Bronchial epithelial cell (primary cell): ENCODE data around the gene APOC3. TPM values are rescaled to one million over a fixed set of nuclear protein-coding genes. Genes with fewer than 3 reads are reported as not detected.

Experiments
- DNase-seq: peaks from one replicate; pipeline ENCODE4 v3.0.0-alpha.2; 2010; ENCODE audit warnings: low read depth
- FAIRE-seq: peaks from 2 replicates; lab custom pipeline; 2011; peaks lifted over from hg19 to GRCh38; lab: Jason Lieb, UNC
- H3K27me3 ChIP-seq: 2 replicates; pipeline ENCODE4 v1.5.1; 2011; ENCODE audit warnings: low read length; ENCODE audit not compliant: control insufficient read depth, insufficient read depth
- H3K36me3 ChIP-seq: 2 replicates; pipeline ENCODE4 v1.5.1; 2011; ENCODE audit warnings: low read length; ENCODE audit not compliant: control insufficient read depth, insufficient read depth
- H3K4me3 ChIP-seq: 2 replicates; pipeline ENCODE4 v1.5.1; 2011; ENCODE audit warnings: mild to moderate bottlenecking, low read depth, low read length, control low read depth
- total RNA-seq: library from RNA; depleted of rRNA; stranded (reverse); fragments of >200 nt; gene quantifications from 2 replicates; pipeline ENCODE4 v1.2.1, GENCODE V29; 2014
- TF ChIP-seq, protein P1 (sequence below): IDR thresholded peaks from 2 replicates; pipeline ENCODE4 v1.5.1; 2011; ENCODE audit warnings: mild to moderate bottlenecking, moderate library complexity, low read length, control low read depth, inconsistent platforms; ENCODE audit not compliant: insufficient read depth, severe bottlenecking

The APOC3 gene
- total RNA-seq, 1 donor from 2014 or later = not detected

DNA sequence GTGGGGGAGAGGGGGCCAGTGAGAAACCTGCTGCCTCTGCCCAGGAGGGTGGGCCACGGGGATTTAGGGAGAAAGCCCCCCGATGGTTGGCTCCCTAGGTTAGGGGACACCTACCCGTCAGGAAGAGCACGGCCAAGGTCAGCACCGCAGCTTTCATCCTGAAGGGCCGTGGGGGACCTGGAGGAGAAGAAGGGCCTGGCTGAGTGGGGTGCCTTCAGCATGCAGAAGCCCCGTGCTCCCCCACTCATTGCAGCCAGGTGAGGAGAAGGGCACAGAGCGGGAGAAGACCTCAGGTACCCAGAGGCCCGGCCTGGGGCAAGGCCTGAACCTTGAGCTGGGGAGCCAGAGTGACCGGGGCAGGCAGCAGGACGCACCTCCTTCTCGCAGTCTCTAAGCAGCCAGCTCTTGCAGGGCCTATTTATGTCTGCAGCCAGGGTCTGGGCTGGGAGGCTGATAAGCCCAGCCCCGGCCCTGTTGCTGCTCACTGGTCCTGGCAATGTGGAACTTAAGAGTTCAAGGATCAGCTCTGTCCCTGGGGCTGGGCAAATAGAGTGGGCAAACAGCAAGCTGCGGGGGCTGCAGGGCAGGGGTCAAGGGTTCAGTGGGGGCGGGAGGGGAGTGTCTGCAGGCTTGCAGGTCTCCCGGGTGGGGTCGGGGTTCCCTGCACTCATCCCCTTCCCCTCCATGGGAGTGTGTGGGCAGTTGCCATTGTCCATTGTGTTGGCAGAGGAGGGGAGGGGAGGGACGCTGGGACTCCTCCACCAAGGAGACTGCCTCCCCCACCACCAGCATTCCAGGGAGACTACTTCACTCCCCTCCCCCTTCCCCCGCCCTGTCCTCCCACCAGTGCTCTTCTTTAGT is 7.8 kb downstream of the APOC3 start, which contains the start of gene APOA1:
Gene APOA1 (minus strand): TSS at position 392 of the 861 bp plus-strand sequence. CDS start 235 bp downstream, at position 157.
- DNase-seq (no peak), FAIRE-seq (no peak)
- Histone ChIP-seq H3K27me3 (no peaks in the 10 kb centered on the region), H3K4me3 (no peak within 1 kb of the TSS), H3K36me3 (no peaks in the 10 kb centered on the region)
- TF ChIP-seq, protein P1, sequence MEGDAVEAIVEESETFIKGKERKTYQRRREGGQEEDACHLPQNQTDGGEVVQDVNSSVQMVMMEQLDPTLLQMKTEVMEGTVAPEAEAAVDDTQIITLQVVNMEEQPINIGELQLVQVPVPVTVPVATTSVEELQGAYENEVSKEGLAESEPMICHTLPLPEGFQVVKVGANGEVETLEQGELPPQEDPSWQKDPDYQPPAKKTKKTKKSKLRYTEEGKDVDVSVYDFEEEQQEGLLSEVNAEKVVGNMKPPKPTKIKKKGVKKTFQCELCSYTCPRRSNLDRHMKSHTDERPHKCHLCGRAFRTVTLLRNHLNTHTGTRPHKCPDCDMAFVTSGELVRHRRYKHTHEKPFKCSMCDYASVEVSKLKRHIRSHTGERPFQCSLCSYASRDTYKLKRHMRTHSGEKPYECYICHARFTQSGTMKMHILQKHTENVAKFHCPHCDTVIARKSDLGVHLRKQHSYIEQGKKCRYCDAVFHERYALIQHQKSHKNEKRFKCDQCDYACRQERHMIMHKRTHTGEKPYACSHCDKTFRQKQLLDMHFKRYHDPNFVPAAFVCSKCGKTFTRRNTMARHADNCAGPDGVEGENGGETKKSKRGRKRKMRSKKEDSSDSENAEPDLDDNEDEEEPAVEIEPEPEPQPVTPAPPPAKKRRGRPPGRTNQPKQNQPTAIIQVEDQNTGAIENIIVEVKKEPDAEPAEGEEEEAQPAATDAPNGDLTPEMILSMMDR = no peak

DNA sequence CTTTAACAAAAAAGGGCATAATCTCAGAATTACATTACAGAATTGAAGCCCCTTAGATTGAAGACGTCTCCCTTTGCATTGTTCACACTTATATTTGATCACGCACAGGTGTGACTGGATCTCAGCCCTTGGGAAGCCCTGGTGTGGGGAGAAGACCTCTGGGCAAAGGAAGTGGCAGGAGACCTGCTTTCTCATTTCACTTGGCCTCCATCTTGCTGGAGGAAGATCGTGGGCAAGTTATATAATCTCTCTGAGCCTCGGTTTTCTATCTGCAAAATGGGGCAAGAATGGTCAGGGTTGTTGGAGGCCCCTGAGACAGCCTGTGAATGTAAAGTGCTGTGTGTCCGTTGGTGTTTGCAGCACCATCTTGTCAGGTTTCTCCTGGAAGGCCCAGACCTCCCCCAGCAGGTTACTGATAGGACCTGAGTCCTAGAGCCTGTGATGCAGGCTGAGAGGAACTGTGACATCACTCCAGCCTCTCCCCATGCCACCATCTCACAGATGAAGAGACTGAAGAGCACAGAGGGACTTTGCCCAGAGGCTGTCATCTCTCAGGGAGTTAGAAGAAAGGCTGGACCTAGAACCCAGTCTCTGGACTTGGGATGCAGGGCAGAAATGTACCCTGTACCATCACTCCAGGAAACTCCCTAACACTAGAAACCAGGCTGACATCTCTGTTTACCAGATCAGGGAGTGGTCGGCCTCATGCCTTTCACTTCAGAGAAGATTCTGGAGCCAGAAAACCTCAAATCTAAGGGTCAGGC is 8.8 kb downstream of the APOC3 start:
- Histone ChIP-seq H3K27me3 (no peaks in the 10 kb centered on the region), H3K36me3 (no peaks in the 10 kb centered on the region), H3K4me3 (no peak overlapping the region)
- TF ChIP-seq, protein P1 = no peak
- no peak for DNase-seq
- FAIRE-seq = no peak

DNA sequence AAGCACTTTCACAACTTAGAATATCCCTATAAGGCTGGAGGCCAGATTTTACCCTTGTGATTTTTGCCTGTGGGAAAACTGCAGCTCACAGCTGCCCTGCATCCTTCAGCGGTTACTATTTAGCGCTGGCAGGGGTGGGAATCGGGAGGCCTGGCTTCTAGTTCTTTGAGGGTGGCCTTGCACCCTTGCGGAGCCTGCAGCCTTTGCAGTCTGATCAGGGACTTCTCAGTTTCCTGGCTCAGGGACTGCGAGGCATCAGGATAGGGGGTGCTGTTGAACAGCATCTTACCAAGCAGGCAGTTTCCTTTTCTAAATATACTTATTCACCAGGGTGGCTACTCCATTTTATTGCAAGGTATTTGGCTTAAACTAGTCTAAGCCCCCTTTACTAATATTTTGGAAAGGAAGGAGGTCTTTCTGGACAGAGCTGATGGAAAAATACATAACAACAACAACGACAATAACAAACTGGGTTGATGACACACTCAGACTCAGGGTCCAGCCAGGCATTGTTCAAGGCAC is 10.6 kb downstream of the APOC3 start:
- FAIRE-seq = no peak
- peak; percentile 18 for DNase-seq
- Histone ChIP-seq H3K27me3 (no peaks in the 10 kb centered on the region), H3K36me3 (peaks cover 4% of the 10 kb centered on the region), H3K4me3 (no peak overlapping the region)
- TF ChIP-seq, protein P1 = peak; percentile 13

DNA sequence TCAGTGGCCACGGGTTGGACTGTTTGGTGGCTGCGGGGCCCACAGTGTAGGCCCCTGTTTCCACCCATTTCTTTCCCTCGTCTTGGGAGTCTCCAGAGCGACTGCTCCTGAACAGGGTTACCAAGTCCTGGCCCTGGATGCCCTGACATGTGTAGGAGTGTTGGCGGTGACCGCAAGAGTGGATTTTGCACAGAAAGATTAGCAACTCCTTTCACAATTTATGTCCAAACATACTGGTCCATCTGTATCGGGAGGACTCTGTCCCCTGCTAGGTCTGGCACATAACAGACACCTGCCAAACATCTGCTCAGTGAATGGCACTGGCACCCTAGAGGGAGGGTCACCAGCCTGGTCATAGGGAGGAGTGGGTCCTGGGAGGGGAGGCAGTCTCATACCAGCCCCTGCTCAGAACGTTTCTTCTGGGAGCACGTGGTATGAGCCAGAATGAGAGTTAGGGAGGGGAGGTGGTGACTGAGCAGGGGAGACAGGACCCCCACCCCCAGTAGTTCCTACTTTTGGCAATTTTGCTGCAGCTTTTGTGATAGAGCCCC is 11.1 kb downstream of the APOC3 start:
- FAIRE-seq (peak; percentile 72), DNase-seq (no peak)
- H3K27me3 ChIP-seq = no peaks in the 10 kb centered on the region
- peaks cover 4% of the 10 kb centered on the region for H3K36me3 ChIP-seq
- H3K4me3 ChIP-seq = no peak overlapping the region
- TF ChIP-seq, protein P1 = no peak

DNA sequence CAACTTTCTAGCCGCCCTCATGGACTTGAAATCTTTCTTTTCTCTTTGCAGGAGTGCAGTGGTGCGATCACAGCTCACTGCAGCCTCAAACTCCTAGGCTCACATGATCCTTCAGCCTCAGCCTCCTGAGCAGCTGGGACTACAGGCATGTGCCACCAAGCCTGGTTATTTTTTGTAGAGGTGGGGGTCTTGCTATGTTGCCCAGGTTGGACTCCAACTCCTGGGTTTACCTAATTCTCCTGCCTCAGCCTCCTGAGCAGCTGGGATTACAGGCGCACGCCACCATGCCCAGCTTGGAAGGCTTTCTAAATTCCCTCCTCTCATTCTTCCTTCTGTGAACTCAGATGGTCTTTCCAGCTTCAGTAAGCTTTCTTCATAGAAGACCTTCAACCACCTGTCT is 12.4 kb downstream of the APOC3 start:
- no peak for DNase-seq
- no peak for FAIRE-seq
- peaks cover 12% of the 10 kb centered on the region for H3K36me3 ChIP-seq
- H3K4me3 ChIP-seq = no peak overlapping the region
- no peaks in the 10 kb centered on the region for H3K27me3 ChIP-seq
- TF ChIP-seq, protein P1 = no peak
